Natural killer cell (primary cell): Measurements from ENCODE around the gene CTXND2. TPM values are rescaled to one million over a fixed set of nuclear protein-coding genes. Genes with fewer than 3 reads are reported as not detected.
"Not testable (repeated sequence)": the region's sequence is repeated elsewhere in the genome, so short reads cannot be mapped to it uniquely, and the experiment has no call there.

Experiments
- ATAC-seq, 3 donors: fragments of 150-1000 bp in 2 of 3; fragments of 200-7000 bp in 1 of 3; cut with Tn5 transposase; 1 replicate in 1 of 3; 2 replicates in 2 of 3; pipeline ENCODE4 v1.10.0; 2021; ENCODE audit warnings: mild to moderate bottlenecking in 2 of 3, moderate library complexity in 2 of 3
- DNase-seq, 2 donors: peaks; one replicate each; pipeline versions ENCODE4 v3.0.0 to v3.0.0-alpha.2; 2013 to 2021; ENCODE audit warnings: mixed read lengths in 1 of 2
- H3K27ac ChIP-seq: one replicate; pipeline ENCODE4 v1.5.1; 2013; ENCODE audit warnings: mild to moderate bottlenecking, low read length
- H3K27me3 ChIP-seq: one replicate; pipeline ENCODE4 v1.6.1; 2013; ENCODE audit warnings: low read length; ENCODE audit not compliant: control insufficient read depth, insufficient read depth
- H3K36me3 ChIP-seq: one replicate; pipeline ENCODE4 v1.6.1; 2013; ENCODE audit warnings: low read length; ENCODE audit not compliant: control insufficient read depth, insufficient read depth
- H3K4me1 ChIP-seq: one replicate; pipeline ENCODE4 v1.6.1; 2013; ENCODE audit warnings: low read length; ENCODE audit not compliant: control insufficient read depth, insufficient read depth
- H3K4me3 ChIP-seq: one replicate; pipeline ENCODE4 v1.5.1; 2013; ENCODE audit warnings: low read length
- H3K9me3 ChIP-seq: one replicate; pipeline ENCODE4 v1.6.1; 2013; ENCODE audit warnings: low read length; ENCODE audit not compliant: control insufficient read depth, insufficient read depth
- H3K27ac Mint-ChIP-seq, 2 donors: one replicate each; pipeline ENCODE4 v1.8.0; 2022; ENCODE audit warnings: mild to moderate bottlenecking in 2 of 2, mixed read lengths in 2 of 2, moderate library complexity in 1 of 2
- H3K27me3 Mint-ChIP-seq, 2 donors: one replicate each; pipeline ENCODE4 v1.8.0; 2022; ENCODE audit warnings: low read depth in 2 of 2, mixed read lengths in 2 of 2
- H3K36me3 Mint-ChIP-seq: one replicate; pipeline ENCODE4 v1.8.0; 2022; ENCODE audit warnings: mixed read lengths
- H3K4me1 Mint-ChIP-seq, 2 donors: one replicate each; pipeline ENCODE4 v1.8.0; 2022; ENCODE audit warnings: mixed read lengths in 2 of 2
- H3K4me3 Mint-ChIP-seq: one replicate; pipeline ENCODE4 v1.8.0; 2022; ENCODE audit warnings: mild to moderate bottlenecking, moderate library complexity, mixed read lengths
- H3K9me3 Mint-ChIP-seq, 2 donors: one replicate each; pipeline ENCODE4 v1.8.0; 2022; ENCODE audit warnings: mixed read lengths in 2 of 2
- WGBS: methylation state at CpG from one replicate; pipeline ENCODE4 v1.1.7; 2013; ENCODE audit warnings: missing lambda C conversion rate; ENCODE audit not compliant: insufficient coverage; 5-methylcytosine and 5-hydroxymethylcytosine counted together
- intact Hi-C: fragments of 100-400 bp; cut with micrococcal nuclease; formaldehyde crosslinking; loops from one replicate; pipeline ENCODE4 v1.14.2; 2022
- total RNA-seq, 4 donors: library from RNA; stranded (reverse); fragments of 120-200 nt in 1 of 4; gene quantifications; one replicate each; pipeline versions ENCODE4 v1.2.3 to v1.2.4, GENCODE V29; 2013 to 2022
- TF ChIP-seq, protein P1 (sequence below): fragments of 200-600 bp; IDR thresholded peaks from one replicate; pipeline ENCODE4 v1.8.0; 2022; ENCODE audit warnings: antibody characterized with exemption

Gene CTXND2
- total RNA-seq, 3 donors from 2014 or later (not counting 1 experiment from before 2014, with no cell fraction given), result not detected

DNA sequence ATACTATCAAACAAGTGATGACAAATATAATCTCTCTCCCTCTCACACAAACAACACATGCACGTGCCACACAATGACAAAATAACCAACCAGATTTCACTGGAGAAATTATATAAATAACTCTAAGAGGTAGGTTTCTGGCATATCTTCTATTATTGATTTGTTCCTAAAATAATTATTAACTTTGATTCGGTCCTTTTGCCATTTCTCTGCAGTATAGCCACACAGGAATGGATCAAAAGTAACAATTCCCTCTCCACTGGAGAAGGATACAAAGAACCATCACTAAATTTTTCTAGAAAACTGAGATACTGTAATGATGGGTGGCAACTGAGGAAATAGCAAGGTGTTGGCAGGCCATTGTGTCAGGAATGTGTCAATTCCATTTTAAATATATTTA, 44.0 kb upstream of the CTXND2 start:
- no peaks in the 10 kb centered on the region for H3K4me1 ChIP-seq
- no peak overlapping the region for H3K27ac Mint-ChIP-seq
- H3K27ac ChIP-seq, result no peak overlapping the region
- H3K4me3 Mint-ChIP-seq, result no peak overlapping the region
- ATAC-seq (no peak), DNase-seq (no peak)
- H3K9me3 Mint-ChIP-seq, result no peaks in the 10 kb centered on the region
- intact Hi-C loops, result no loop called here
- no peaks in the 10 kb centered on the region for H3K27me3 Mint-ChIP-seq
- TF ChIP-seq, protein P1, sequence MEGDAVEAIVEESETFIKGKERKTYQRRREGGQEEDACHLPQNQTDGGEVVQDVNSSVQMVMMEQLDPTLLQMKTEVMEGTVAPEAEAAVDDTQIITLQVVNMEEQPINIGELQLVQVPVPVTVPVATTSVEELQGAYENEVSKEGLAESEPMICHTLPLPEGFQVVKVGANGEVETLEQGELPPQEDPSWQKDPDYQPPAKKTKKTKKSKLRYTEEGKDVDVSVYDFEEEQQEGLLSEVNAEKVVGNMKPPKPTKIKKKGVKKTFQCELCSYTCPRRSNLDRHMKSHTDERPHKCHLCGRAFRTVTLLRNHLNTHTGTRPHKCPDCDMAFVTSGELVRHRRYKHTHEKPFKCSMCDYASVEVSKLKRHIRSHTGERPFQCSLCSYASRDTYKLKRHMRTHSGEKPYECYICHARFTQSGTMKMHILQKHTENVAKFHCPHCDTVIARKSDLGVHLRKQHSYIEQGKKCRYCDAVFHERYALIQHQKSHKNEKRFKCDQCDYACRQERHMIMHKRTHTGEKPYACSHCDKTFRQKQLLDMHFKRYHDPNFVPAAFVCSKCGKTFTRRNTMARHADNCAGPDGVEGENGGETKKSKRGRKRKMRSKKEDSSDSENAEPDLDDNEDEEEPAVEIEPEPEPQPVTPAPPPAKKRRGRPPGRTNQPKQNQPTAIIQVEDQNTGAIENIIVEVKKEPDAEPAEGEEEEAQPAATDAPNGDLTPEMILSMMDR, result no peak
- peaks cover 32% of the 10 kb centered on the region for H3K36me3 ChIP-seq
- peaks cover 0 to 5% of the 10 kb centered on the region in 2 donors for H3K4me1 Mint-ChIP-seq
- no peak overlapping the region for H3K4me3 ChIP-seq
- no peaks in the 10 kb centered on the region for H3K27me3 ChIP-seq
- H3K36me3 Mint-ChIP-seq, result peaks cover 12% of the 10 kb centered on the region
- WGBS, result no CpG with 5 or more reads among the region's 2 CpGs
- no peaks in the 10 kb centered on the region for H3K9me3 ChIP-seq

DNA sequence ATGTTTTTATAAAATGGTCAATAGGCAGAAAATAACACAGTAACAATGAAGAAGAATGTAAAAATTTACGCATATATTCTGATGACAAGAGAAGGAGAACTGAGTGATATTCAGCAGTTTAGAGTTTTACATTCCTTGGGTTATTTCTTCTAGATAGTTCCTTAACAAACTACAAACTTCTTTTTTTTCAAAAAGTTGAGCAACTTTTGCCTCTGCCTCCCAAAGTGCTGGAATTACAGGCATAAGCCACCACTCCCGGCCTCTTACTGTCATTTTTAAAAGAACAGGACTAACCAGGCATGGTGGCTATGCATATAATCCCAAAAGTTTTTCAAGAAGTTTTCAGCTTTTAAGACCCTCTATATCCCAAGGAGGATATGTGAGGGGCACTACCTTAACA, 43.5 kb upstream of the CTXND2 start:
- no peak for DNase-seq

DNA sequence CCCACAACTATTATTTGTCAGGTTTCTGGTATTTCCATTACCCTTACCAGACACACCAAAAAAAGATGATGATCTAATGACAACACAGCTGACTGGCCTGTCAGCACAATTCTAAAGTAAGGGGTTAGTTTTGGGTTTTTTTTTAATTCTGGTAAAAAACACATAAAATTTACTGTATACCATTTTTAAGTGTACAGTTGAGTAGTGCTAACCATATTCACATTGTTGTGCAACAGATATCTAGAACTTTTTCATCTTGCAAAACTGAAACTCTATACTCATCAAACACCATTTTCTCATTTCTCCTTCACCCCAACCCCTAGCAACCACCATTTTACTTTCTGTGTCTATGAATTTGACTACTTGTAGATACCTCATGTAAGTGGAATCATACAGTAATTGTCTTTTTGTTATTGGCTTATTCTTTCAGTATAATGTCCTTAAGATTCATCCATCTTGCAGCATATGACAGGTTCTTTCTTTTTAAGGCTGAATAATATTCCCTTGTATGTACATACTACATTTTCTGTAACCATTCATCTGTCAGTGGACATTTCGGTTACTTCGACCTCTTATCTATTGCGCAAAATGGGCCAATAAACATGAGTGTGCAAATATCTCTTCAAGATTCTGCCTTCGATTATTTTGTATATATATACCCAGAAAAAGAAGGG, 40.3 kb upstream of the CTXND2 start:
- no peak overlapping the region for H3K4me3 ChIP-seq
- 94% methylated on average over 4 of the region's 4 CpGs for WGBS
- no peaks in the 10 kb centered on the region for H3K27me3 ChIP-seq
- DNase-seq, result no peak
- Mint-ChIP-seq H3K9me3 (no peaks in the 10 kb centered on the region), H3K27me3 (no peaks in the 10 kb centered on the region), H3K27ac (no peak overlapping the region), H3K4me1 (peaks cover 0 to 5% of the 10 kb centered on the region in 2 donors), H3K36me3 (no peaks in the 10 kb centered on the region), H3K4me3 (no peak overlapping the region)
- no peaks in the 10 kb centered on the region for H3K9me3 ChIP-seq
- ATAC-seq, result no peak
- no peaks in the 10 kb centered on the region for H3K4me1 ChIP-seq
- TF ChIP-seq, protein P1, result no peak
- intact Hi-C loops, result no loop called here
- H3K27ac ChIP-seq, result no peak overlapping the region
- H3K36me3 ChIP-seq, result peaks cover 15% of the 10 kb centered on the region

More for the DNA sequence above, 43.5 kb upstream of the CTXND2 start:
- Mint-ChIP-seq H3K4me1 (peaks cover 0 to 5% of the 10 kb centered on the region in 2 donors), H3K27ac (no peak overlapping the region), H3K27me3 (no peaks in the 10 kb centered on the region), H3K9me3 (no peaks in the 10 kb centered on the region), H3K4me3 (no peak overlapping the region), H3K36me3 (peaks cover 7% of the 10 kb centered on the region)
- no peaks in the 10 kb centered on the region for H3K4me1 ChIP-seq
- peaks cover 27% of the 10 kb centered on the region for H3K36me3 ChIP-seq
- no peaks in the 10 kb centered on the region for H3K9me3 ChIP-seq
- TF ChIP-seq, protein P1, result no peak
- WGBS, result 100% methylated on average over 2 of the region's 2 CpGs
- H3K27ac ChIP-seq, result no peak overlapping the region
- no peaks in the 10 kb centered on the region for H3K27me3 ChIP-seq
- ATAC-seq, result no peak
- H3K4me3 ChIP-seq, result no peak overlapping the region
- intact Hi-C loops, result no loop called here

DNA sequence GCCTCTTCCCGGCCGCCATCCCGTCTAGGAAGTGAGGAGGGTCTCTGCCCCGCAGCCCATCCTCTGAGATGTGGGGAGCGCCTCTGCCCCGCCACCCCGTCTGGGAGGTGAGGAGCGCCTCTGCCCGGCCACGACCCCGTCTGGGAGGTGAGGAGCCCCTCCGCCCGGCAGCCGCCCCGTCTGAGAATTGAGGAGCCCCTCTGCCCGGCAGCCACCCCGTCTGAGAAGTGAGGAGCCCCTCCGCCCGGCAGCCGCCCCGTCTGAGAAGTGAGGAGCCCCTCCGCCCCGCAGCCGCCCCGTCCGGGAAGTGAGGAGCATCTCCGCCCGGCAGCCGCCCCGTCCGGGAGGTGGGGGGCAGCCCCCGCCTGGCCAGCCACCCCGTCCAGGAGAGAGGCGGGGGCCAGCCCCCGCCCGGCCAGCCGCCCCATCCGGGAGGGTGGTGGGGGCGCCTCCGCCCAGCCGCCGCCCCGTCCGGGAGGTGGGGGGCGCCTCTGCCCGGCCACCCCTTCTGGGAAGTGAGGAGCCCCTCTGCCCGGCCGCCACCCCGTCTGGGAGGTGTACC, 36.1 kb upstream of the CTXND2 start:
- H3K36me3 ChIP-seq, result peaks cover 19% of the 10 kb centered on the region
- H3K27ac Mint-ChIP-seq, intact Hi-C loops, H3K27me3 Mint-ChIP-seq, H3K9me3 Mint-ChIP-seq, H3K27me3 ChIP-seq, H3K4me3 Mint-ChIP-seq, H3K36me3 Mint-ChIP-seq, DNase-seq, H3K9me3 ChIP-seq, ATAC-seq, H3K4me3 ChIP-seq, H3K27ac ChIP-seq, H3K4me1 ChIP-seq: not testable (repeated sequence)
- WGBS, result 97% methylated on average over 38 of the region's 49 CpGs
- peaks cover 0 to 18% of the 10 kb centered on the region in 2 donors for H3K4me1 Mint-ChIP-seq

DNA sequence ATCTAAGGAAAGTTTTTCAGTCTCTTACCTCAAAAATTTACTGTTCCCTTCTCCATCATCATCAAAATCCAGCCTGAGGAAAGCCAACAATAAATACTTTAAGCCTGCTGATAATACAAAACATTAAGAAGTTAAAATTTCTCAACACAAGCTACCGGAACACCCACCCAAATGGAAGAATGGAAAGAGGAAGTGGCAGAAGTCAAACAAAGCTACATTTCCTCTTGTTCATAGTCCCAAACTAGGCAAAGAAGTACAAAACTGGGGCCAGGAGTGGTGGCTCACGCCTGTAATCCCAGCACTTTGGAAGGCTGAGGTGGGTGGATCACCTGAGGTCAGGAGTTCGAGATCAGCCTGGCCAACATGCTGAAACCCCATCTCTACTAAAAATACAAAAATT, 34.2 kb upstream of the CTXND2 start:
- H3K36me3 ChIP-seq, result peaks cover 18% of the 10 kb centered on the region
- H3K9me3 Mint-ChIP-seq, intact Hi-C loops, H3K4me3 ChIP-seq, H3K4me3 Mint-ChIP-seq, H3K27me3 ChIP-seq, H3K36me3 Mint-ChIP-seq, H3K27ac ChIP-seq, H3K9me3 ChIP-seq, DNase-seq, H3K27me3 Mint-ChIP-seq, H3K4me1 ChIP-seq, ATAC-seq: not testable (repeated sequence)
- Mint-ChIP-seq H3K4me1 (peaks cover 0 to 13% of the 10 kb centered on the region in 2 donors), H3K27ac (peak overlapping the region; percentile 29 to 49)
- WGBS, result no CpG with 5 or more reads among the region's 3 CpGs
